SU-DHL-6 (cell line): ENCODE data around the gene P3H2.
"Not testable (repeated sequence)": the region's sequence is repeated elsewhere in the genome, so short reads cannot be mapped to it uniquely, and the experiment has no call there.

Source experiments
- EZH2phosphoT487 ChIP-seq: fragments of 200-600 bp; sonication (generic), shearing (Covaris generic); conservative IDR thresholded peaks from 2 replicates; pipeline ENCODE4 v1.6.1; 2018; ENCODE audit warnings: mild to moderate bottlenecking, antibody characterized with exemption, low read length, moderate library complexity, mixed read lengths
- TF ChIP-seq, protein P1 (sequence below): fragments of 200-600 bp; sonication (generic); IDR thresholded peaks from one replicate; pipeline ENCODE4 v1.5.1; 2017; ENCODE audit warnings: antibody characterized with exemption, mild to moderate bottlenecking, low read length, moderate library complexity; ENCODE audit not compliant: insufficient read depth, poor library complexity, severe bottlenecking

DNA sequence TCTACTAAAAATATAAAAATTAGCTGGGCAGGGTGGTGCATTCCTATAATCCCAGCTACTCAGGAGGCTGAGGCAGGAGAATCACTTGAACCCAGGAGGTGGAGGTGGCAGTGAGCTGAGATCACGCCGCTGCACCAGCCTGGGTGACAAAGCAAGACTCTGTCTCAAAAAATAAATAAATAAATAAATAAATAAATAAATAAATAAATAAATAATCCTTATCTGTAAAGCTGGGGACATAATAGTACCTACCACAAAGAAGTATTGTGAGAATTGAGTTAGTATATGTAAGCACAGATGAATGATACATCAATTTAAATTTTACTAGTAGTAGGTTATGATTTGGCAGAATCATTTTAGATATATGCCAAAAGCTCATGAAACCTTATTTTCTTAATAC lies 41.5 kb downstream of the P3H2 start:
- TF ChIP-seq, protein P1, sequence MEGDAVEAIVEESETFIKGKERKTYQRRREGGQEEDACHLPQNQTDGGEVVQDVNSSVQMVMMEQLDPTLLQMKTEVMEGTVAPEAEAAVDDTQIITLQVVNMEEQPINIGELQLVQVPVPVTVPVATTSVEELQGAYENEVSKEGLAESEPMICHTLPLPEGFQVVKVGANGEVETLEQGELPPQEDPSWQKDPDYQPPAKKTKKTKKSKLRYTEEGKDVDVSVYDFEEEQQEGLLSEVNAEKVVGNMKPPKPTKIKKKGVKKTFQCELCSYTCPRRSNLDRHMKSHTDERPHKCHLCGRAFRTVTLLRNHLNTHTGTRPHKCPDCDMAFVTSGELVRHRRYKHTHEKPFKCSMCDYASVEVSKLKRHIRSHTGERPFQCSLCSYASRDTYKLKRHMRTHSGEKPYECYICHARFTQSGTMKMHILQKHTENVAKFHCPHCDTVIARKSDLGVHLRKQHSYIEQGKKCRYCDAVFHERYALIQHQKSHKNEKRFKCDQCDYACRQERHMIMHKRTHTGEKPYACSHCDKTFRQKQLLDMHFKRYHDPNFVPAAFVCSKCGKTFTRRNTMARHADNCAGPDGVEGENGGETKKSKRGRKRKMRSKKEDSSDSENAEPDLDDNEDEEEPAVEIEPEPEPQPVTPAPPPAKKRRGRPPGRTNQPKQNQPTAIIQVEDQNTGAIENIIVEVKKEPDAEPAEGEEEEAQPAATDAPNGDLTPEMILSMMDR, result not testable (repeated sequence)
- TF ChIP-seq EZH2phosphoT487, result not testable (repeated sequence)
